Jurkat, Clone E6-1 (cell line): Measurements from ENCODE around the gene PLEKHA4.
"Not testable (repeated sequence)": the region's sequence is repeated elsewhere in the genome, so short reads cannot be mapped to it uniquely, and the experiment has no call there.

Experiments used
- DNase-seq: peaks from one replicate; pipeline ENCODE4 v3.0.0-alpha.2; 2011; ENCODE audit warnings: low read depth, low spot score
- H3K4me3 ChIP-seq: 2 replicates; pipeline ENCODE4 v1.5.1; 2011; ENCODE audit warnings: mild to moderate bottlenecking, low read length, control low read depth, moderate library complexity

PLEKHA4 gene

GRCh38 chr19:48870048-48870447, 1.6 kb upstream of the PLEKHA4 start:
- DNase-seq, result no peak
- H3K4me3 ChIP-seq, result no peak overlapping the region

- no peak overlapping the region for H3K4me3 ChIP-seq
- DNase-seq, result no peak
These were observed 687 bp downstream of the PLEKHA4 start for GRCh38 chr19:48867746-48868113.

GRCh38 chr19:48867123-48867745, 1.2 kb downstream of the PLEKHA4 start:
- no peak for DNase-seq
- H3K4me3 ChIP-seq, result no peak overlapping the region

GRCh38 chr19:48866692-48867091, 1.7 kb downstream of the PLEKHA4 start:
- DNase-seq, result no peak
- no peak overlapping the region for H3K4me3 ChIP-seq

- H3K4me3 ChIP-seq, result no peak overlapping the region
- DNase-seq, result no peak
These were observed 5.6 kb downstream of the PLEKHA4 start for GRCh38 chr19:48862827-48863226.

GRCh38 chr19:48861313-48861712, 7.1 kb downstream of the PLEKHA4 start:
- no peak for DNase-seq
- no peak overlapping the region for H3K4me3 ChIP-seq

- H3K4me3 ChIP-seq, result peak overlapping the region; percentile 63
- DNase-seq, result no peak
These were observed 8.5 kb downstream of the PLEKHA4 start for GRCh38 chr19:48859711-48860572.

GRCh38 chr19:48858984-48859710, 9.3 kb downstream of the PLEKHA4 start:
- peak; percentile 63 for DNase-seq

GRCh38 chr19:48856921-48857320, 11.5 kb downstream of the PLEKHA4 start:
- no peak overlapping the region for H3K4me3 ChIP-seq
- DNase-seq, result no peak

More at GRCh38 chr19:48858984-48859710, 9.3 kb downstream of the PLEKHA4 start:
- H3K4me3 ChIP-seq, result peak overlapping the region; percentile 63

GRCh38 chr19:48854103-48854502, 14.3 kb downstream of the PLEKHA4 start:
- H3K4me3 ChIP-seq, result no peak overlapping the region
- DNase-seq, result no peak

GRCh38 chr19:48853483-48853882, 14.9 kb downstream of the PLEKHA4 start:
- no peak overlapping the region for H3K4me3 ChIP-seq
- no peak for DNase-seq

GRCh38 chr19:48852292-48852691, 16.1 kb downstream of the PLEKHA4 start:
- H3K4me3 ChIP-seq, result no peak overlapping the region
- no peak for DNase-seq

- DNase-seq, H3K4me3 ChIP-seq: not testable (repeated sequence)
These were observed 21.8 kb downstream of the PLEKHA4 start for GRCh38 chr19:48846659-48847058.

GRCh38 chr19:48845384-48845783, 23.0 kb downstream of the PLEKHA4 start:
- DNase-seq, result no peak
- H3K4me3 ChIP-seq, result no peak overlapping the region

GRCh38 chr19:48844472-48844871, 23.9 kb downstream of the PLEKHA4 start:
- H3K4me3 ChIP-seq, result no peak overlapping the region
- peak; percentile 37 for DNase-seq

- peak; percentile 47 for DNase-seq
- H3K4me3 ChIP-seq, result no peak overlapping the region
These were observed 25.6 kb downstream of the PLEKHA4 start for GRCh38 chr19:48842789-48843162.

- DNase-seq, result no peak
- no peak overlapping the region for H3K4me3 ChIP-seq
These were observed 26.8 kb downstream of the PLEKHA4 start for GRCh38 chr19:48841571-48841970.

GRCh38 chr19:48841047-48841446, 27.4 kb downstream of the PLEKHA4 start:
- no peak overlapping the region for H3K4me3 ChIP-seq
- DNase-seq, result no peak

- no peak for DNase-seq
- peak overlapping the region; percentile 63; the same call in 1 of the 2 replicates for H3K4me3 ChIP-seq
These were observed 30.7 kb downstream of the PLEKHA4 start for GRCh38 chr19:48837687-48838086.

GRCh38 chr19:48837051-48837524, 31.3 kb downstream of the PLEKHA4 start:
- peak overlapping the region; percentile 63 for H3K4me3 ChIP-seq
- peak; percentile 89 for DNase-seq
